ENCODE measurements around the gene OR5AC2. TPM values are rescaled to one million over a fixed set of nuclear protein-coding genes. Genes with fewer than 3 reads are reported as not detected.

Gene OR5AC2
- total and polyA plus RNA-seq, 7 experiments from 2014 or later, result not detected

DNA sequence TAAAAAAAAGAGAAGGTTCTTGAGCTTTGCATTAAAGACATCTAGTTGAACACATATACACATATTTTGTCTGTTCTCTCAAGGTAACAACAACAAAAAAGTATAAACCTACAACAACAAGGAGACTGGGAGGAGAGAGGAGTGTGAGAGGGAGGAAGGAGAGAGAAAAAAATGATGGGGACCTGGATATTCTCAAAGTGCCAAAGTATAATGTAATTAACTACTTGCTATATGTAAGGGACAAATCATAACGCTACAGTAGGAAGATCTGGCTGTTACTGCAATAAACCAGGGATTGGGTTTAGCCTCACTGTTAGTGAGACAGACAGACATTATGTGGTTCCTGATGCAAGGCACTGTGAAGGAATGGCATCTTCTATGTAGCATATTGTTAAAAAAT lies 37.7 kb upstream of the OR5AC2 start:
- CTCF ChIA-PET, result no interaction called here
- Histone ChIP-seq H3K36me3 (ENCODE audit: control insufficient read depth in 2 of 3, insufficient read depth in 3 of 3, low read length in 3 of 3) (no peaks in the 10 kb centered on the region), H3K9me3 (ENCODE audit: control insufficient read depth in 2 of 3, low read length in 3 of 3) (no peaks in the 10 kb centered on the region), H3K4me3 (ENCODE audit: low read length) (no peak overlapping the region), H3K27me3 (ENCODE audit: control insufficient read depth in 2 of 2, insufficient read depth in 2 of 2, low read length in 2 of 2) (peaks cover 0 to 7% of the 10 kb centered on the region in 2 donors), H3K27ac (ENCODE audit: low read depth, low read length) (no peak overlapping the region), H3K4me1 (ENCODE audit: control insufficient read depth in 2 of 2, insufficient read depth in 2 of 2, low read length in 2 of 2) (no peaks in the 10 kb centered on the region)
- Mint-ChIP-seq H3K9me3 (no peaks in the 10 kb centered on the region), H3K4me3 (no peak overlapping the region), H3K27me3 (peaks cover 11 to 39% (median 18%) of the 10 kb centered on the region in 5 donors), H3K4me1 (no peaks in the 10 kb centered on the region), H3K36me3 (no peaks in the 10 kb centered on the region), H3K27ac (no peak overlapping the region)
- ATAC-seq, result no peak
- intact Hi-C loops (cut with micrococcal nuclease), result no loop called here
- POLR2A ChIA-PET, result no interaction called here
- DNase-seq, result no peak

DNA sequence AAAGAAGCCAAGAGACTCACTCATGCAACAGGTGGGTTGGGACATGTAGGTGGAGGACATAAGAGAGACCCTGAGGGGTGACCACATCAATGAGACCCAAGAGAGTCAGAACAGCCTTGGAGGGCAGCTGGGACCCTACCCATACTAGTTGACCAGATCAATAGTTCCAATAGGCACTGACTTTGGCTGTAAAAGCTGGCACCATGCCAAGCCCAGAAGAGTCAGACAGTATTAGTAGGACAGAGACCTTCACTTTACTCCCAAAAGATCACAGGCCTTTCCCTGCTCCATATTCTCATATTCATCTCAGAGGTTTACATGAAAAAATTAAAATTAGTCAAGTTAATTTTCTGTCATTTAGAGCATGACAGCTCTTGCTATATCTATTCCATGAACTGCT lies 30.9 kb upstream of the OR5AC2 start:
- no peak overlapping the region for H3K27ac Mint-ChIP-seq
- no peaks in the 10 kb centered on the region for H3K9me3 ChIP-seq (ENCODE audit: control insufficient read depth in 2 of 3, low read length in 3 of 3)
- ATAC-seq (no peak), DNase-seq (no peak)
- no peak overlapping the region for H3K4me3 Mint-ChIP-seq
- H3K4me1 Mint-ChIP-seq, result no peaks in the 10 kb centered on the region
- no peaks in the 10 kb centered on the region for H3K9me3 Mint-ChIP-seq
- ChIA-PET CTCF (no interaction called here), POLR2A (no interaction called here)
- no peaks in the 10 kb centered on the region for H3K36me3 Mint-ChIP-seq
- no peak overlapping the region for H3K27ac ChIP-seq (ENCODE audit: low read depth, low read length)
- H3K27me3 Mint-ChIP-seq, result peaks cover 7 to 30% (median 10%) of the 10 kb centered on the region in 5 donors
- H3K4me3 ChIP-seq (ENCODE audit: low read length), result no peak overlapping the region
- H3K27me3 ChIP-seq (ENCODE audit: control insufficient read depth in 2 of 2, insufficient read depth in 2 of 2, low read length in 2 of 2), result peaks cover 0 to 3% of the 10 kb centered on the region in 2 donors
- H3K36me3 ChIP-seq (ENCODE audit: control insufficient read depth in 2 of 3, insufficient read depth in 3 of 3, low read length in 3 of 3), result no peaks in the 10 kb centered on the region
- no peaks in the 10 kb centered on the region for H3K4me1 ChIP-seq (ENCODE audit: control insufficient read depth in 2 of 2, insufficient read depth in 2 of 2, low read length in 2 of 2)
- intact Hi-C loops (cut with micrococcal nuclease), result no loop called here

DNA sequence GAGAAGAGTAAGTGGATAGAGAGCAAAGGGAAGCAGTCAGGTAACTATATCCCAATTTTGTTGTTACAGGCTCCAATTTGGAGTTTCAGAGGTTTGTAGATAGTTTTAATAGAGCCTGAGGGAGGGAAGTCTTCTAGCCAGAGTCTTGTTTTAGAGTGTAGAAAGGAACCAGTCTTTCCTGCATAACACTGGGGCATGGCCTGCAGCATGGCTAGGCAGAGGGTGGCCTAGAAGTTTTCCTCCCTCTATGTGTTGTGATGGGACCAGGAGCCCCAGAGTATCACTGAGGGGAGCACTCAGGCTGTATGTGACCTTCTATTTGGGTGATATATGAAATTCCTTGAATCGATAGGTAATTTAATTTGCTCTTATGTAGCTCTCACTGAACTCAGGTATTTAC lies 29.3 kb upstream of the OR5AC2 start:
- peaks cover 0 to 30% (median 9%) of the 10 kb centered on the region in 5 donors for H3K27me3 Mint-ChIP-seq
- Histone ChIP-seq H3K36me3 (ENCODE audit: control insufficient read depth in 2 of 3, insufficient read depth in 3 of 3, low read length in 3 of 3) (no peaks in the 10 kb centered on the region), H3K27ac (ENCODE audit: low read depth, low read length) (no peak overlapping the region), H3K9me3 (ENCODE audit: control insufficient read depth in 2 of 3, low read length in 3 of 3) (no peaks in the 10 kb centered on the region), H3K27me3 (ENCODE audit: control insufficient read depth in 2 of 2, insufficient read depth in 2 of 2, low read length in 2 of 2) (peaks cover 0 to 3% of the 10 kb centered on the region in 2 donors), H3K4me1 (ENCODE audit: control insufficient read depth in 2 of 2, insufficient read depth in 2 of 2, low read length in 2 of 2) (no peaks in the 10 kb centered on the region), H3K4me3 (ENCODE audit: low read length) (no peak overlapping the region)
- no peaks in the 10 kb centered on the region for H3K4me1 Mint-ChIP-seq
- ChIA-PET POLR2A (no interaction called here), CTCF (no interaction called here)
- ATAC-seq (no peak), DNase-seq (no peak)
- H3K27ac Mint-ChIP-seq, result no peak overlapping the region
- intact Hi-C loops (cut with micrococcal nuclease), result no loop called here
- H3K9me3 Mint-ChIP-seq, result no peaks in the 10 kb centered on the region
- H3K36me3 Mint-ChIP-seq, result no peaks in the 10 kb centered on the region
- no peak overlapping the region for H3K4me3 Mint-ChIP-seq

DNA sequence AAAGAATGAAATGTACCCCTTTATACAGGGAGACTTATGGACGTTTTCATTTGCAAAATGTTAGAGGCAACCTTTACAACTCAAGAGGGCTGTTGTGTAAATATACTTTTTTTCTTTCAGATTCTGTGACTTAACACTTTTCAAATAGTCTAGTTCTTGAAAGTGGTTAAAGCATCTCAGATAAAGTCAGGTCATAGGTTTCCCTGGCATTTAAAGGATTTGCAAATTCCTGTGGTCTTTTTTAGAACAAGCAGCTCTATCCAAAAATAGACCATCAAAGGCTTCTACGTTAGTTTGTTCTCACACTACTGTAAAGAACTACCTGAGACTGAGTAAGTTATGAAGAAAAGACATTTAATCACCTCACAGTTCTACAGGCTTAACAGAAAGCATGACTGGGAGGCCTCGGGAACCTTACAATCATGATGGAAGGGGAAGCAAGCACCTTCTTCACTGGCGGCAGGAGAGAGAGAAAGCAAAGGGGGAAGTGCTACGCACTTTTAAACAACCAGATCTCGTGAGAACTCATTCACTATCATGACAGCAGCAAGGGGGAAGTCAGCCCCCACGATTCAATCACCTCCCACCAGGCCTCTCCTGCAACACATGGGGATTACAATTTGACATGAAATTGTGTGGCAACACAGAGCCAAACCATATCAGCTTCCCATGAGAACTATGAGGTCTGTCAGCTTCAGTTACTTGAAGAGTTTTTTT lies 28.6 kb upstream of the OR5AC2 start:
- H3K4me1 ChIP-seq (ENCODE audit: control insufficient read depth in 2 of 2, insufficient read depth in 2 of 2, low read length in 2 of 2), result no peaks in the 10 kb centered on the region
- Mint-ChIP-seq H3K27me3 (peaks cover 0 to 28% (median 11%) of the 10 kb centered on the region in 5 donors), H3K27ac (no peak overlapping the region), H3K4me3 (no peak overlapping the region), H3K4me1 (no peaks in the 10 kb centered on the region), H3K9me3 (no peaks in the 10 kb centered on the region), H3K36me3 (no peaks in the 10 kb centered on the region)
- no peaks in the 10 kb centered on the region for H3K9me3 ChIP-seq (ENCODE audit: control insufficient read depth in 2 of 3, low read length in 3 of 3)
- H3K4me3 ChIP-seq (ENCODE audit: low read length), result no peak overlapping the region
- no peaks in the 10 kb centered on the region for H3K36me3 ChIP-seq (ENCODE audit: control insufficient read depth in 2 of 3, insufficient read depth in 3 of 3, low read length in 3 of 3)
- no peak overlapping the region for H3K27ac ChIP-seq (ENCODE audit: low read depth, low read length)
- DNase-seq, result no peak
- intact Hi-C loops (cut with micrococcal nuclease), result no loop called here
- no peak for ATAC-seq
- H3K27me3 ChIP-seq (ENCODE audit: control insufficient read depth in 2 of 2, insufficient read depth in 2 of 2, low read length in 2 of 2), result peaks cover 0 to under 1% of the 10 kb centered on the region in 2 donors
- POLR2A ChIA-PET, result no interaction called here
- CTCF ChIA-PET, result interaction anchor here (0.7 kb wide), 1 partner anchor 10 kb away, joined by 3 read pairs; no protein-coding TSS in a partner anchor

DNA sequence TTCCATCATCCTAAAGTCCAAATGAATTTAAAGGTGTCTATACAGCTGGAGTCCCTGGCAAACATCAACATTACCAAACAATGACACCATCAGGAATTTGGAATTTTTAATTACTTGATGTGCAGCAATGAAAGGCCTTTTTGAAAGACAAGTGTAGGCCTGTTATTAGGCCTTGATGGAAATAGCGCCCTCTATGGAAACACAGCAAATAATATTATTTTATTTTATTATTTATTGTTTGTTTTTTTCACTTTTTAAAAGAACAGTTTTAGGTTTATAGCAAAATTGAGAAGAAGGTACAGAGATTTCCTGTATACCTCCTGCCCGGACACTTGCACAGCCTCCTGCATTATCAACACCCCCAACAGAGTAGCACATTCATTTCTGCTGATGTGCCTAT lies 18.1 kb upstream of the OR5AC2 start:
- ATAC-seq (no peak), DNase-seq (no peak)
- no peak overlapping the region for H3K27ac ChIP-seq (ENCODE audit: low read depth, low read length)
- Mint-ChIP-seq H3K9me3 (no peaks in the 10 kb centered on the region), H3K27ac (no peak overlapping the region), H3K36me3 (no peaks in the 10 kb centered on the region), H3K27me3 (peaks cover 4 to 23% (median 21%) of the 10 kb centered on the region in 5 donors), H3K4me3 (no peak overlapping the region), H3K4me1 (no peaks in the 10 kb centered on the region)
- H3K36me3 ChIP-seq (ENCODE audit: control insufficient read depth in 2 of 3, insufficient read depth in 3 of 3, low read length in 3 of 3), result no peaks in the 10 kb centered on the region
- no peaks in the 10 kb centered on the region for H3K9me3 ChIP-seq (ENCODE audit: control insufficient read depth in 2 of 3, low read length in 3 of 3)
- ChIA-PET CTCF (interaction anchor here (0.6 to 1.5 kb wide), 2 partner anchors 12 to 1392 kb away, joined by 3 read pairs; no protein-coding TSS in a partner anchor), POLR2A (no interaction called here)
- no peaks in the 10 kb centered on the region for H3K4me1 ChIP-seq (ENCODE audit: control insufficient read depth in 2 of 2, insufficient read depth in 2 of 2, low read length in 2 of 2)
- no peaks in the 10 kb centered on the region for H3K27me3 ChIP-seq (ENCODE audit: control insufficient read depth in 2 of 2, insufficient read depth in 2 of 2, low read length in 2 of 2)
- intact Hi-C loops (cut with micrococcal nuclease), result no loop called here
- no peak overlapping the region for H3K4me3 ChIP-seq (ENCODE audit: low read length)

DNA sequence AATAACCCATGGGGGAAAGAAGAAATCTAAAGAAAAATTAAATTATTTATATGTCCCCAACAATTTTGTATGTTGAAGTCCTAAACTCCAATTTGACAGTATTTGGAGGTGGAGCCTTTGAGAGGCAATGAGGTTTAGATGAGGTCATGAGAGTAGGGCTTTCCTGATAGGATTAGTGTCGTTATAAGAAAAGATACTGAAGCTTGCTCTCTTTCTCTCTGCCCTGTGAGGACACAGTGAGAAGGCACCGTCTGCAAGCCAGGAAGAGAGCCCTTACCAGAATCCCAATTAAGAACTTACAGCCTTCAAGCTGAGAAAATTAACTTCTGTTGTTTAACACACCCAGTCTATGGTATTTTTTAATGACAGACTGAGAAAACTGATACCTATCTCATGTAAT lies 16.1 kb upstream of the OR5AC2 start:
- no peaks in the 10 kb centered on the region for H3K9me3 Mint-ChIP-seq
- H3K4me1 Mint-ChIP-seq, result no peaks in the 10 kb centered on the region
- H3K9me3 ChIP-seq (ENCODE audit: control insufficient read depth in 2 of 3, low read length in 3 of 3), result no peaks in the 10 kb centered on the region
- H3K36me3 Mint-ChIP-seq, result no peaks in the 10 kb centered on the region
- intact Hi-C loops (cut with micrococcal nuclease), result no loop called here
- no peak overlapping the region for H3K27ac ChIP-seq (ENCODE audit: low read depth, low read length)
- H3K4me1 ChIP-seq (ENCODE audit: control insufficient read depth in 2 of 2, insufficient read depth in 2 of 2, low read length in 2 of 2), result no peaks in the 10 kb centered on the region
- no peaks in the 10 kb centered on the region for H3K36me3 ChIP-seq (ENCODE audit: control insufficient read depth in 2 of 3, insufficient read depth in 3 of 3, low read length in 3 of 3)
- POLR2A ChIA-PET, result no interaction called here
- ATAC-seq (no peak), DNase-seq (no peak)
- no peak overlapping the region for H3K4me3 Mint-ChIP-seq
- H3K27me3 Mint-ChIP-seq, result peaks cover 7 to 23% (median 16%) of the 10 kb centered on the region in 5 donors
- H3K27ac Mint-ChIP-seq, result no peak overlapping the region
- H3K27me3 ChIP-seq (ENCODE audit: control insufficient read depth in 2 of 2, insufficient read depth in 2 of 2, low read length in 2 of 2), result no peaks in the 10 kb centered on the region
- H3K4me3 ChIP-seq (ENCODE audit: low read length), result no peak overlapping the region
- CTCF ChIA-PET, result no interaction called here

DNA sequence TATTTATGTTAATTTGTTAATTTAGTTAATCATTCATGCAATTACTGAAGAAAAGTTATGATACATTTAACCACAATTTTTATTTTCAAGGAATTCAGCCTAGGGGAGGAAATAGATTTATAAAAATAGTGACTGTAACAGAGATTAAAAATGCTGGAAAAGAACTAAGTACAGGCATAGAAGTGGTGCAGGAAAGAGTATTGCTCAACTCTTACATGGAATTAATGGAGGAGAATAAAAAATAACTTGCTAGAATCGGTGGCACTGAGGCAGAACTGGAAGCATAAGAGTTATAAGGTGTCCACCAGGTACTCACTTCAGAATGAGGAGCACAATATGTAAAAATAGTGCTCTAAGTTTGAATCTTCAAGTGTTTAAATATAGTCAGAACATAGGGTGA lies 13.5 kb upstream of the OR5AC2 start:
- Histone ChIP-seq H3K36me3 (ENCODE audit: control insufficient read depth in 2 of 3, insufficient read depth in 3 of 3, low read length in 3 of 3) (no peaks in the 10 kb centered on the region), H3K27me3 (ENCODE audit: control insufficient read depth in 2 of 2, insufficient read depth in 2 of 2, low read length in 2 of 2) (no peaks in the 10 kb centered on the region), H3K4me1 (ENCODE audit: control insufficient read depth in 2 of 2, insufficient read depth in 2 of 2, low read length in 2 of 2) (no peaks in the 10 kb centered on the region), H3K27ac (ENCODE audit: low read depth, low read length) (no peak overlapping the region), H3K9me3 (ENCODE audit: control insufficient read depth in 2 of 3, low read length in 3 of 3) (no peaks in the 10 kb centered on the region), H3K4me3 (ENCODE audit: low read length) (no peak overlapping the region)
- POLR2A ChIA-PET, result no interaction called here
- H3K27ac Mint-ChIP-seq, result no peak overlapping the region
- H3K36me3 Mint-ChIP-seq, result no peaks in the 10 kb centered on the region
- CTCF ChIA-PET, result no interaction called here
- intact Hi-C loops (cut with micrococcal nuclease), result no loop called here
- no peak for ATAC-seq
- no peak for DNase-seq
- H3K27me3 Mint-ChIP-seq, result peaks cover 0 to 25% (median 17%) of the 10 kb centered on the region in 5 donors
- no peaks in the 10 kb centered on the region for H3K9me3 Mint-ChIP-seq
- H3K4me3 Mint-ChIP-seq, result no peak overlapping the region
- no peaks in the 10 kb centered on the region for H3K4me1 Mint-ChIP-seq

Data from naive thymus-derived CD4-positive, alpha-beta T cell (primary cell).